GM12878 (cell line): ENCODE results near the gene TNFRSF11A. TPM values are rescaled to one million over a fixed set of nuclear protein-coding genes. Genes with fewer than 3 reads are reported as not detected.

Experiments used
- ATAC-seq: fragments of 200-7000 bp; cut with Tn5 transposase; 3 replicates; pipeline ENCODE4 v1.9.1; 2020; ENCODE audit warnings: mild to moderate bottlenecking, moderate library complexity
- BruUV-seq: library from RNA; stranded (reverse); fragments of 400-500 nt; replicated peaks from 2 replicates; lab custom pipeline; 2021; lab: Mats Ljungman, UMichigan
- CTCF ChIA-PET: fragments of 300-600 bp; sonication (Branson Sonifier 250); formaldehyde crosslinking; extraction: SDS; loops from one replicate; lab custom pipeline; 2021; ENCODE audit warnings: inconsistent platforms; lab: Yijun Ruan, JAX
- POLR2A ChIA-PET: fragments of 350-600 bp; formaldehyde crosslinking; extraction: SDS; loops from one replicate; lab custom pipeline; 2021; ENCODE audit warnings: inconsistent platforms; lab: Charles Lee
- RAD21 ChIA-PET: fragments of 300-600 bp; sonication (Branson Sonifier 250); formaldehyde crosslinking; loops from one replicate; lab custom pipeline; 2023; ENCODE audit warnings: antibody characterized with exemption; ENCODE audit not compliant: unreplicated experiment; lab: Charles Lee
- SMC1A ChIA-PET: fragments of 300-600 bp; sonication (Branson Sonifier 250); formaldehyde crosslinking; loops from one replicate; lab custom pipeline; 2023; ENCODE audit not compliant: unreplicated experiment, uncharacterized antibody; lab: Charles Lee
- DNase-seq: peaks from one replicate; pipeline ENCODE4 v3.0.0-alpha.2; 2011; ENCODE audit warnings: low read depth, low spot score
- FAIRE-seq: peaks from 3 replicates; lab custom pipeline; 2011; peaks lifted over from hg19 to GRCh38; lab: Jason Lieb, UNC
- H2AFZ ChIP-seq: 2 replicates; pipeline ENCODE4 v1.6.0; 2011; ENCODE audit warnings: low read depth, low read length, control low read depth; ENCODE audit not compliant: control insufficient read depth
- H3K27ac ChIP-seq: 2 replicates; pipeline ENCODE4 v1.5.1; 2011; ENCODE audit warnings: control low read depth; ENCODE audit not compliant: control insufficient read depth, insufficient read depth
- H3K27me3 ChIP-seq, 2 experiments: replicated peaks in 1 of 2; 2 replicates each; pipeline versions ENCODE4 v1.6.0 to v1.6.1; 2011; ENCODE audit warnings: low read length in 1 of 2; ENCODE audit not compliant: control insufficient read depth in 2 of 2, insufficient read depth in 2 of 2
- H3K36me3 ChIP-seq, 2 experiments: 2 replicates each; pipeline ENCODE4 v1.5.1; 2011; ENCODE audit warnings: low read length in 1 of 2; ENCODE audit not compliant: control insufficient read depth in 2 of 2, insufficient read depth in 2 of 2
- H3K4me1 ChIP-seq: 2 replicates; pipeline ENCODE4 v1.6.1; 2011; ENCODE audit warnings: mild to moderate bottlenecking, low read length, moderate library complexity, mixed read lengths; ENCODE audit not compliant: control insufficient read depth, insufficient read depth
- H3K4me2 ChIP-seq: 2 replicates; pipeline ENCODE4 v1.6.0; 2011; ENCODE audit warnings: control low read depth; ENCODE audit not compliant: control insufficient read depth, insufficient read depth
- H3K4me3 ChIP-seq: fragments of 200-600 bp; sonication (generic); 2 replicates; pipeline ENCODE4 v1.5.1; 2016
- H3K79me2 ChIP-seq: 2 replicates; pipeline ENCODE4 v1.6.0; 2011; ENCODE audit warnings: low read length; ENCODE audit not compliant: control insufficient read depth, insufficient read depth
- H3K9ac ChIP-seq: 2 replicates; pipeline ENCODE4 v1.8.0; 2011; ENCODE audit warnings: low read length, control low read depth, mixed read lengths; ENCODE audit not compliant: control insufficient read depth, insufficient read depth
- H3K9me3 ChIP-seq: replicated peaks from 3 replicates; pipeline ENCODE4 v1.5.1; 2011; ENCODE audit warnings: mild to moderate bottlenecking, low read length; ENCODE audit not compliant: control insufficient read depth, insufficient read depth
- H4K20me1 ChIP-seq: 2 replicates; pipeline ENCODE4 v1.6.0; 2011; ENCODE audit not compliant: control insufficient read depth, insufficient read depth
- ATF3 ChIP-seq: IDR thresholded peaks from 2 replicates; pipeline ENCODE4 v1.6.1; 2011; ENCODE audit warnings: low read depth, mild to moderate bottlenecking, low read length, moderate library complexity, borderline replicate concordance; ENCODE audit errors: extremely low read depth
- CEBPB ChIP-seq, 2 experiments: fragments of 150-350 bp in 1 of 2; IDR thresholded peaks; 2 replicates each; pipeline ENCODE4 v1.6.1; 2012 to 2014; ENCODE audit warnings: low read depth in 2 of 2, low read length in 2 of 2, borderline replicate concordance in 1 of 2, inconsistent platforms in 1 of 2
- MEF2B ChIP-seq: fragments of 450-650 bp; IDR thresholded peaks from 2 replicates; pipeline ENCODE4 v1.6.1; 2018; ENCODE audit warnings: mild to moderate bottlenecking, moderate library complexity; ENCODE audit not compliant: partially characterized antibody, poor library complexity, severe bottlenecking
- MXI1 ChIP-seq: fragments of 150-350 bp; IDR thresholded peaks from 2 replicates; pipeline ENCODE4 v1.6.1; 2011; ENCODE audit warnings: low read depth, mild to moderate bottlenecking, inconsistent platforms, low read length, improper control_type of control experiment
- ZNF24 ChIP-seq: fragments of 450-650 bp; IDR thresholded peaks from 2 replicates; pipeline ENCODE4 v1.6.1; 2017; ENCODE audit warnings: antibody characterized with exemption, mild to moderate bottlenecking
- WGBS: methylation state at CpG from one replicate; pipeline ENCODE4 v1.1.6; 2016; ENCODE audit warnings: low lambda C conversion rate; ENCODE audit not compliant: insufficient replicate concordance, insufficient coverage; ENCODE audit errors: missing lambda C conversion rate; 5-methylcytosine and 5-hydroxymethylcytosine counted together
- in situ Hi-C: fragments of 300-500 bp; cut with MboI; formaldehyde crosslinking; loops from 9 replicates; pipeline ENCODE4 v1.14.3; 2018; ENCODE audit warnings: mixed read lengths
- intact Hi-C: fragments of 100-400 bp; cut with micrococcal nuclease; formaldehyde crosslinking; loops from one replicate; pipeline ENCODE4 v1.14.2; 2022; ENCODE audit not compliant: unreplicated experiment
- polyA plus RNA-seq, 11 experiments: library from polyadenylated mRNA; depleted of rRNA in 4 of 11; unstranded in 6 of 11; stranded (reverse) in 5 of 11; fragments of >200 nt; fragmentation: Nextera tagmentation in 4 of 11; fragmentation: Illumina TruSeq in 1 of 11; extraction: Ambion mirVana in 4 of 11; extraction: Trizol in 1 of 11; gene quantifications; 1 replicate in 1 of 11; 2 replicates in 10 of 11; pipeline versions ENCODE4 v1.2.1 to v1.2.3, GENCODE V29; 2011 to 2016; ENCODE audit warnings: inconsistent platforms in 2 of 11, missing spikeins in 2 of 11, low read depth in 1 of 11
- total RNA-seq, 4 experiments: library from RNA; depleted of rRNA in 3 of 4; stranded (reverse); fragments of >200 nt in 3 of 4; fragmentation: Illumina TruSeq in 1 of 4; extraction: Trizol in 1 of 4; gene quantifications; 2 replicates each; pipeline versions ENCODE4 v1.2.1 to v1.2.3, GENCODE V29; 2013 to 2021

TNFRSF11A gene
- total and polyA plus RNA-seq, 10 of the 15 experiments (the other 5 are each of a cell fraction or from before 2014, with no cell fraction given), result 0.07 to 4.0 (median 0.23) TPM

- SMC1A ChIA-PET, result interaction anchor here (1.2 to 1.6 kb wide), 3 partner anchors 11 to 20 kb away, joined by 3 to 4 read pairs (median 4); no protein-coding TSS in a partner anchor
- Histone ChIP-seq H3K9ac (no peak overlapping the region), H3K27me3 (no peaks in the 10 kb centered on the region), H3K9me3 (no peaks in the 10 kb centered on the region), H3K4me2 (no peak overlapping the region), H2AFZ (no peak overlapping the region), H4K20me1 (no peaks in the 10 kb centered on the region), H3K4me3 (no peak overlapping the region), H3K4me1 (peaks cover 5% of the 10 kb centered on the region; the same call in 1 of the 2 replicates)
- DNase-seq (no peak), FAIRE-seq (no peak), ATAC-seq (no peak)
- intact Hi-C loops, result no loop called here
- in situ Hi-C loops, result no loop called here
- WGBS, result 56% methylated on average over 13 of the region's 13 CpGs
- TF ChIP-seq MEF2B (peak; percentile 17), ZNF24 (no peak), CEBPB (IDR thresholded peaks at IDR 0.05; ENCODE audit: borderline replicate concordance in 1 of 2, low read depth in 2 of 2, low read length in 2 of 2) (no peak)
- TF ChIP-seq, all 136 proteins: peak for 1
- H3K79me2 ChIP-seq, result no peaks in the 10 kb centered on the region
- ChIA-PET RAD21 (no interaction called here), CTCF (interaction anchor here (1.0 to 1.3 kb wide), 2 partner anchors 9 to 93 kb away, joined by 4 to 6 read pairs; no protein-coding TSS in a partner anchor), POLR2A (interaction anchor here (0.7 to 1.2 kb wide), 2 partner anchors 40 to 87 kb away, joined by 3 read pairs; no protein-coding TSS in a partner anchor)
- no peaks in the 10 kb centered on the region for H3K36me3 ChIP-seq
- H3K27ac ChIP-seq, result no peak overlapping the region
- no TSS peak for BruUV-seq
Observed at GRCh38 chr18:62332964-62333695, 8.0 kb downstream of the TNFRSF11A start.

GRCh38 chr18:62334120-62334519, 9.0 kb downstream of the TNFRSF11A start:
- ChIA-PET SMC1A (interaction anchor here (1.2 kb wide), 1 partner anchor 11 kb away, joined by 3 read pairs; no protein-coding TSS in a partner anchor), CTCF (interaction anchor here (1.3 kb wide), 1 partner anchor 92 kb away, joined by 6 read pairs; no protein-coding TSS in a partner anchor), POLR2A (no interaction called here), RAD21 (no interaction called here)
- no peak for TF ChIP-seq MXI1
- no peak for TF ChIP-seq ATF3
- DNase-seq (no peak), FAIRE-seq (no peak), ATAC-seq (no peak)
- H3K4me3 ChIP-seq, result no peak overlapping the region
- WGBS, result 92% methylated on average over 8 of the region's 8 CpGs
- in situ Hi-C loops, result no loop called here
- no peaks in the 10 kb centered on the region for H4K20me1 ChIP-seq
- H3K4me1 ChIP-seq, result peaks cover 5% of the 10 kb centered on the region; the same call in 1 of the 2 replicates
- no TSS peak for BruUV-seq
- H2AFZ ChIP-seq, result no peak overlapping the region
- H3K79me2 ChIP-seq, result no peaks in the 10 kb centered on the region
- H3K9me3 ChIP-seq, result no peaks in the 10 kb centered on the region
- intact Hi-C loops, result no loop called here
- H3K27me3 ChIP-seq, result no peaks in the 10 kb centered on the region
- H3K4me2 ChIP-seq, result no peak overlapping the region
- no peak overlapping the region for H3K9ac ChIP-seq
- H3K36me3 ChIP-seq, result no peaks in the 10 kb centered on the region
- H3K27ac ChIP-seq, result no peak overlapping the region
